Mesothelial cell of epicardium (in vitro differentiated cells): ENCODE results near the gene CUX1. TPM values are rescaled to one million over a fixed set of nuclear protein-coding genes. Genes with fewer than 3 reads are reported as not detected.

Experiments used
- DNase-seq, 2 experiments: peaks; one replicate each; pipeline ENCODE4 v3.0.0; 2021; ENCODE audit warnings: low spot score in 2 of 2; ENCODE audit not compliant: unreplicated experiment in 2 of 2
- H3K27ac Mint-ChIP-seq: 2 replicates; pipeline ENCODE4 v1.8.0; 2021; ENCODE audit warnings: mixed read lengths
- H3K27me3 Mint-ChIP-seq: 2 replicates; pipeline ENCODE4 v1.8.0; 2021; ENCODE audit warnings: low read depth, mixed read lengths
- H3K36me3 Mint-ChIP-seq: 2 replicates; pipeline ENCODE4 v1.8.0; 2021; ENCODE audit warnings: mixed read lengths
- H3K4me1 Mint-ChIP-seq: 2 replicates; pipeline ENCODE4 v1.8.0; 2021; ENCODE audit warnings: mixed read lengths
- H3K4me3 Mint-ChIP-seq: 2 replicates; pipeline ENCODE4 v1.8.0; 2021; ENCODE audit warnings: mild to moderate bottlenecking, moderate library complexity, mixed read lengths
- H3K9me3 Mint-ChIP-seq: 2 replicates; pipeline ENCODE4 v1.8.0; 2021; ENCODE audit warnings: mixed read lengths
- CTCF ChIP-seq: fragments of 200-600 bp; sonication (generic); IDR thresholded peaks from one replicate; pipeline ENCODE4 v1.5.0; 2021; ENCODE audit warnings: antibody characterized with exemption; ENCODE audit not compliant: unreplicated experiment
- total RNA-seq: library from RNA; stranded (reverse); gene quantifications from 3 replicates; pipeline ENCODE4 v1.2.1, GENCODE V29; 2021

CUX1 gene
- total RNA-seq, 1 donor from 2014 or later, result 158 TPM

GRCh38 chr7:101778026-101778580 is 39.3 kb upstream of the CUX1 start:
- no peak for DNase-seq
- H3K27ac Mint-ChIP-seq, result no peak overlapping the region
- H3K4me3 Mint-ChIP-seq, result no peak overlapping the region
- peaks cover 20% of the 10 kb centered on the region for H3K27me3 Mint-ChIP-seq
- no peak for TF ChIP-seq CTCF
- H3K36me3 Mint-ChIP-seq, result no peaks in the 10 kb centered on the region
- no peaks in the 10 kb centered on the region for H3K9me3 Mint-ChIP-seq
- peaks cover 4% of the 10 kb centered on the region for H3K4me1 Mint-ChIP-seq

GRCh38 chr7:101779267-101779666 is 38.2 kb upstream of the CUX1 start:
- H3K27me3 Mint-ChIP-seq, result peaks cover 20% of the 10 kb centered on the region
- no peak for DNase-seq
- H3K9me3 Mint-ChIP-seq, result no peaks in the 10 kb centered on the region
- no peak overlapping the region for H3K27ac Mint-ChIP-seq
- no peak for TF ChIP-seq CTCF
- peaks cover 14% of the 10 kb centered on the region for H3K4me1 Mint-ChIP-seq
- no peaks in the 10 kb centered on the region for H3K36me3 Mint-ChIP-seq
- no peak overlapping the region for H3K4me3 Mint-ChIP-seq

GRCh38 chr7:101780281-101780680 is 37.1 kb upstream of the CUX1 start:
- H3K27ac Mint-ChIP-seq, result no peak overlapping the region
- peaks cover 24% of the 10 kb centered on the region for H3K4me1 Mint-ChIP-seq
- H3K27me3 Mint-ChIP-seq, result peaks cover 24% of the 10 kb centered on the region
- H3K4me3 Mint-ChIP-seq, result no peak overlapping the region
- no peak for DNase-seq
- TF ChIP-seq CTCF, result no peak
- no peaks in the 10 kb centered on the region for H3K9me3 Mint-ChIP-seq
- no peaks in the 10 kb centered on the region for H3K36me3 Mint-ChIP-seq

GRCh38 chr7:101781439-101781838 is 36.0 kb upstream of the CUX1 start:
- DNase-seq, result no peak
- no peaks in the 10 kb centered on the region for H3K9me3 Mint-ChIP-seq
- peaks cover 24% of the 10 kb centered on the region for H3K4me1 Mint-ChIP-seq
- H3K27ac Mint-ChIP-seq, result no peak overlapping the region
- H3K27me3 Mint-ChIP-seq, result peaks cover 23% of the 10 kb centered on the region
- TF ChIP-seq CTCF, result no peak
- no peak overlapping the region for H3K4me3 Mint-ChIP-seq
- no peaks in the 10 kb centered on the region for H3K36me3 Mint-ChIP-seq

GRCh38 chr7:101782476-101782875 is 35.0 kb upstream of the CUX1 start:
- no peak overlapping the region for H3K4me3 Mint-ChIP-seq
- DNase-seq, result no peak
- H3K27ac Mint-ChIP-seq, result no peak overlapping the region
- no peaks in the 10 kb centered on the region for H3K36me3 Mint-ChIP-seq
- peaks cover 19% of the 10 kb centered on the region for H3K27me3 Mint-ChIP-seq
- peaks cover 24% of the 10 kb centered on the region for H3K4me1 Mint-ChIP-seq
- TF ChIP-seq CTCF, result no peak
- H3K9me3 Mint-ChIP-seq, result no peaks in the 10 kb centered on the region

GRCh38 chr7:101782896-101783295 is 34.5 kb upstream of the CUX1 start:
- Mint-ChIP-seq H3K27me3 (peaks cover 16% of the 10 kb centered on the region), H3K36me3 (no peaks in the 10 kb centered on the region), H3K4me3 (no peak overlapping the region), H3K4me1 (peaks cover 24% of the 10 kb centered on the region), H3K9me3 (no peaks in the 10 kb centered on the region), H3K27ac (no peak overlapping the region)
- no peak for TF ChIP-seq CTCF
- no peak for DNase-seq
